ENCODE measurements around the gene RPRD2.
"Not testable (repeated sequence)": the region's sequence is repeated elsewhere in the genome, so short reads cannot be mapped to it uniquely, and the experiment has no call there.

The RPRD2 gene

GRCh38 chr1:150389650-150390049, 25.7 kb downstream of the RPRD2 start:
- no peak for DNase-seq (ENCODE audit: low spot score)

GRCh38 chr1:150392627-150393026, 28.7 kb downstream of the RPRD2 start:
- no peak for DNase-seq (ENCODE audit: low spot score)

DNA sequence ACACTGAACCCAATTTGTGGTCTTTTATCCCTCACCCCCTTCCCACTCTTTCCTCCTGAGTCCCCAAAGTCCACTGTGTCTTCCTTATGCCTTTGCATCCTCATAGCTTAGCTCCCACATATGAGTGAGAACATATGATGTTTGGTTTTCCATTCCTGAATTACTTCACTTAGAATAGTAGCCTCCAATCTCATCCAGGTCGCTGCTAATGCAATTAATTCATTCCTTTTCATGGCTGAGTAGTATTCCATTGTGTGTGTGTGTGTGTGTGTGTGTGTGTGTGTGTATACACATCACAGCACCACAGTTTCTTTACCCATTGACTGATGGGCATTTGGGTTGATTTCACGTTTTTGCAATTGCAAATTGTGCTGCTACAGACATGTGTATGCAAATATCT, 31.2 kb downstream of the RPRD2 start:
- DNase-seq (ENCODE audit: low spot score), result not testable (repeated sequence)

GRCh38 chr1:150397392-150398032, 33.6 kb downstream of the RPRD2 start:
- no peak for DNase-seq (ENCODE audit: low spot score)

DNA sequence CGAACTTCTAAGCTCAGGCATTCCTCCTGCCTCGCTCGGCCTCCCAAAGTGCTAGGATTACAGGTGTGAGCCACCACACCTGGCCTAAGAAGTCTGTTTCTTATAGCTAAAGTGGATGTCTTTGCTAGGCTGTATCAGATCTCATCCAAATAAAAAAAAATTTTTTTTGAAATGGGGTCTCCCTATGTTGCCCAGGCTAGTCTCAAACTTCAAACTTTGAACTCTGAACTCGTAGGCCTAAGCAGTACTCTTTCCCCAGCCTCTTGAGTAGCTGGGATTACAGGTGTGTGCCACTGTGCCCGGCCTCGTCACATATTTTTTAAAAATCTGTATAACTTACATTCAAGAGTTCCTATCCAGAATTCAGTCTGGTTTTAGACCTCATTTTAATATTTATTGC, 40.5 kb downstream of the RPRD2 start:
- DNase-seq (ENCODE audit: low spot score), result no peak

DNA sequence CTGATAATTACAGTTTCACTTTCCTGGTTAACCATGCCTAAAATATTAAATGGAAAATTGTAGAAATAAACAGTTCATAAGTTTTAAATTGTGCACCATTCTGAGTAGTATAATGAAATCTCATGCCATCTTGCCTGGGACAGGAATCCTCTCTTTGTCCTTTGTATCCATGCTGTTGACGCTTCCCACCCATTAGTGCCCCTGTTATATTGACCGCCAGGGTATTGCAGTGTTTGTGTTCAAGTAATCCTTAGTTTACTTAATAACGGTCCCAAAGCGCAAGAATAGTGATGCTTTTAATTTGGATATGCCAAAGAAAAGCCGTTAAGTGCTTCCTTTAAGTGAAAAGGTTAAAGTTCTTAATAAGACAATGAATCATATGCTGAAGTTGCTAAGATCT, 41.7 kb downstream of the RPRD2 start:
- no peak for DNase-seq (ENCODE audit: low spot score)

- DNase-seq (ENCODE audit: low spot score), result no peak
Measured at GRCh38 chr1:150406483-150406882, 42.5 kb downstream of the RPRD2 start.

DNA sequence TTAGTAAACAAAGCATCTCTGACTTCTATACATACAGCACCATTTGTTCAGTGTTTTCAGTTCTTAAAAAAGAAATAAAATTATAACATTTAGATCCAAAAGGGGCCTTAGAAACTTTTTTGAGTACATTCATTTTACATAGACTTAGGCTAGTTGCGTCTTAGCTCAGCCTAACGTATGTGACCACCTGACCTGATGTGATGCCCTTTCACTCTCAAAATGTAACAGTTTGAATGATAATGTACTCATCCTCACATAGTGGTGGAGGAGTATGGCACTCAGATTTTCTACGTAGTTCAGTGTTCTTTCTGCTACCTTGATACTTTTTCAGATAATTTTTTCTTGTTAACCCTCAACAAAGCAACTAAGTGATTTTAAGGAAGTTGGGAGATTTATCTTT, 43.4 kb downstream of the RPRD2 start:
- DNase-seq (ENCODE audit: low spot score), result no peak

DNA sequence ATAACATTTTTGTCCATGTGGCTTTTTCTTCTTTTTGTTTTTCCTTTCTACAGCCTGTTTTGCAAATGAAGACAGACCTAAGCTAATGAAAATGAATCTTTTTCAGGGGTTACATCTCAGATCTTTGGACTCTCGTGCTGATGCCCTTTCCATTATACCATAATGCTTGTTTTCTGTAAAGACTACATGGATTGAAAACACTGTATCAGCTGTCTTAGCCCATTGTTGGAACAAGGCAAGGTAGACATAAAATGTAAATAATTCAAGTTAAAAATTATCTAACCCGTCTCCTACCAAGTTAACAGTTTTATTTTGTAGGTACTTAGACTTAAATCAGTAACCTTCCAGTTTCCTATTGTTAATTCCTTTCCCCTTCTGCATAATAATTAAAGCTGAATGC, 44.9 kb downstream of the RPRD2 start:
- no peak for DNase-seq (ENCODE audit: low spot score)

DNA sequence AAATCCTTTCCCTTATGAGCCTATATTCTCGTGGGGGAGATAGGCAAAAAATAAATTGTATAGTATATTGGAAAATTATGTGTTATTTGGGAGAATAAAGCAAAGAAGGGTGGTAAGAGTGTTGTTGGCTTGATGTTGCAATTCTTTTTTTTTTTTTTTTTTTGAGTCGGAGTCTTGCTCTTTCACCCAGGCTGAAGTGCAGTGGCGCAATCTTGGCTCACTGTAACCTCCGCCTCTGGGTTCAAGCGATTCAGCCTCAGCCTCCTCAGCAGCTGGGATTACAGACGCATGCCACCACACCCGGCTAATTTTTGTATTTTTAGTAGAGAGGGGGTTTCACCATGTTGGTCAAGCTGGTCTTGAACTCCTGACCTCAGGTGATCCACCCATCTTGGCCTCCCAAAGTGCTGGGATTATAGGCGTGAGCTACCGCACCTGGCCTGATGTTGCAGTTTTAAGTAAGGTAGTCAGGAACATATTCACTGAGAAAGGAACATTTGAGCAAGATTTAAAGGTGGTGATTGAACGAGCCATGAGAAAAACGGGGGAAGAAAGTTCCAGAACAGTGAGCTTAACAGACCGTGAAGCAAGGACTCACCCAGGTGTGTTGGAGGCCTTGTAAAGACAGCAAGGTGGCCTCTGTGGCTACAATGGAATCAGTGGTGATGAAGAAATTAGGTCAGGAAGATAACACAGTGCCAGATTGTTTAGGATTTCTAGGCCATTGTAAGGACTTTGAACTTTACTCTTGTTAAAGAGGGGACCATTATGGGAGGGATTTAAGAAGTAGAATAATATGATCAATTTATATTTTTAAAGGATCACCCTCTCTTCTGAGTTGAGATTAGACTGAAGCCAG, 45.8 kb downstream of the RPRD2 start:
- DNase-seq (ENCODE audit: low spot score), result no peak

DNA sequence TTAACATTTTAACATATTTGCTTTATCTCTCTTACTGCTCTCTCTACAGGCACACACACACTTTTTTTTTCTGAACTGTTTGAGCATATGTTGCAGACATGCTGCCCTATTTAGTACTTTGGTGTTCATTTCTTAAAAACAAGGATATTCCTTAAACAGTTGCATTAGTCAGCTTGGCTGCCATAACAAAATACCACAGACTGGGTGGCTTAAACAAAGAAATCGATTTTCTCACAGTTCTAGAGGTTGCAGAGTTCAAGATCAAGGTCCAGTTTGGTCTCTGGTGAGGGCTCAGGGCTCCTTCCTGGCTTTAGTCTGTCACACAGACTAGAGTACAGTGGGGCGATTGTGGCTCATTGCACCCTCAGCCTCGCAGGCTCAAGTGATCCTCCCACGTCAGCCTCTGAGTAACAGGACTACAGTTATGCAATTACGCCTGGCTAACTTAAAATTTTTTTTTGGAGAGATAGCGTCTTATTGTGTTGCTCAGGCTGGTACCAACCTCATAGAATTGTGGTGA, 46.7 kb downstream of the RPRD2 start:
- DNase-seq (ENCODE audit: low spot score), result no peak

GRCh38 chr1:150414592-150414991, 50.6 kb downstream of the RPRD2 start:
- no peak for DNase-seq (ENCODE audit: low spot score)

- DNase-seq (ENCODE audit: low spot score), result no peak
Measured at GRCh38 chr1:150415800-150416199, 51.9 kb downstream of the RPRD2 start.

GRCh38 chr1:150420560-150421265, 56.8 kb downstream of the RPRD2 start:
- no peak for DNase-seq (ENCODE audit: low spot score)

DNA sequence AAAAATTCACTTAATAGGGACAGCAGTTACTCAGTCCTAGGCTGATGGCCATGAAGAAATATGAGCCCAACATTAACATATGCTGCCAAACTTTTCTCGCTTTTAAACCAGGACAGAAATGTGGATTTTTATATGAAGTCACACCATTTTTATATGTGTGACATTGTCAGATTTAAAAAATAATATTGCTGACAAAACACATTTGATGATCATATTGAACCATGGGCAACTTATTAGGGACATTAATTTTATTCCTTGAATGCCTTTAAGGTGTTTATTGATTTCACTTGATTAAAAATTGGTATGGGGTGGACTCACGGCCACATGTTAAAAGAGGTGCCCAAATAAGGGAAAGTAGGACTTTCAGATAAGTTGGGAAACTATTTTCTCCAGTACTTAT, 58.6 kb downstream of the RPRD2 start:
- no peak for DNase-seq (ENCODE audit: low spot score)

DNA sequence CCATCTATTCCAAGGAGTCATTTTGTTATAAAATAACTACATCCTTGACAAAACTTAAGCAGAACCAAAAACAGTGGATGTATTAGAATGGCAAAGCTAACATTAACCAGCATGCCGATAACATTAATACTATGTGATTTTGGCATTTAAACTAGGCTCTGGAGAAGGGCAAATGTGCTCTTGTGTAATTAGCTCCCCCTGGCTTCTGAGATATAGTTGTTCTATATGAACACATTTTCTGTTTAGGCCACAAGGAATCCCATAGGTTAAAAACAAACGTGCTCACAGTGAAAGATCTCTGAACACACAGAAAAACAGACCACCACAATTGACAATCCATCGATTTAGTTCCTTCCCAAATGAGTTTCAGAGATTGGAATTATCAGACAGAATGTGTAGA, 65.9 kb downstream of the RPRD2 start:
- DNase-seq (ENCODE audit: low spot score), result peak; percentile 25

DNA sequence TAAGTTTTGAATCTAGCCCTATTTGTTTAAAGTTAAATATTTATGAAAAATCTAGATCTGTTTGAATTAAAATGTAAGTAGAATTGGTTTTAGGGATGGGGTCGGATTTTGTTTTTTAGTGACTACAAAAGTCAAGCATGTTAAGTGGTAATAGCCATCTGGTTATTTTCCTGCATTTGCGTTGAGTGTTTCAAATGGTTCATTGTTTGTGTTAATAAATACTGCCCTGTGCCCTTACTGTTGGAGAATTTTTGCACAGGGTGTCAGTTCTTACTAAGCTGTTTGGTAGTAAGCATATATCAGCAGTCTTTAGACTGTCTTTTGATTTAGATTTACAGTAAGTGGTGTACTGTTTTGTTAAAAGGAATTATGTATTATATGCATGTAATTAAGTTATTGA, 77.2 kb downstream of the RPRD2 start:
- DNase-seq (ENCODE audit: low spot score), result no peak

- DNase-seq (ENCODE audit: low spot score), result no peak
Measured at GRCh38 chr1:150444232-150444631, 80.3 kb downstream of the RPRD2 start.

GRCh38 chr1:150456146-150456647, 92.2 kb downstream of the RPRD2 start:
- DNase-seq (ENCODE audit: low spot score), result no peak

DNA sequence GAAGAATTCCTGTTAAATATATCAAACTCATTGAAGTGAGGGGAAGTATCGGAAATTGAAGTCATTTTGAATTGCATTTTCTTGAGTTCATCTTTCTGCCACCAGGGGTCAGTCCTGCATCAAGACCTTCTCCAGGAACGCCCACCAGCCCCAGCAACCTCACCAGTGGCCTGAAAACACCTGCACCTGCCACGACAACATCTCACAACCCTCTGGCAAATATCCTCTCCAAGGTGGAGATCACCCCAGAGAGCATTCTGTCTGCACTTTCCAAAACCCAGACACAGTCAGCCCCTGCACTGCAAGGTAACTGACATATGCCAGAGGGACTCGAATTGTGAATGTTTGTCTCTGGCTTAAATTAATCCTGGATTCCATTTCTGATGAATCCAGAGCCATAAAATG, 100.5 kb downstream of the RPRD2 start:
- peak; percentile 80 for DNase-seq (ENCODE audit: low spot score)

DNA sequence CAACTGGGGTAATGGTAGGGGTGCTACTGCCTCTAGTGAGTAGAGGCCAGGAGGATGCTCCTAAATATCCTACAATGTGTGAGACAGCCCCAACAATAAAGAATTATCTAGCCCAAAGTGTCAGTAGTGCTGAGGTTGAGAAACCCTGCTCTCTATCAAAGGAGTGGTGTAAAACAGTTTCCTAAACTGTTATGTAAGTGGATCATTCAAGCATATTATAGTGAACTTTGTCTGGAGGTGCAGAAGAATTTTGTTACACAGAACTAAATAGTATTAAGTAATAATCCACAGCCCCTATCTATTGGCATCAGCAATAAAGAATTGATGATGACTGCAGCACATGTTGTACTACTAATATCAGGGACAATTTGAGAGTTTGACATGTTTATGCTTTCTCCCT, 103.0 kb downstream of the RPRD2 start:
- DNase-seq (ENCODE audit: low spot score), result no peak

DNA sequence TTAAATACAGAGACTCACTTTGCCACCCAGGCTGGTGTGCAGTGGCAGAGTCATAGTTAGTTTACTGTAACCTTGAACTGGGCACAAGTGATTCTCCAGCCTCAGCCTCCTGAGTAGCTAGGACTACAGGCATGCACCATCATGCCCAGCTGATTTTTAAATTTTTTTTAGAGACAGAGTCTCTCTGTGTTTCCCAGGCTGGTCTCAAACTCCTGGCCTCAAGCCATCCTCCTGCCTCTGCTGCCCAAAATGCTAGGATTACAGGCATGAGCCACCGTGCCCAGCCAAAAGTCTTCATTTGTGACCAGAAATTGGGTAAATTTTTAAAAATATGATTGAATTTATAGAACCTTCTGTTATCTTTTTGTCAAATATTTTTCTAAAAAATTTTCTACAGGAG, 105.3 kb downstream of the RPRD2 start:
- no peak for DNase-seq (ENCODE audit: low spot score)

Measured in hematopoietic multipotent progenitor cell treated with erythropoietin and hydrocortisone succinate and interleukin-3 and kit ligand, for 15 days (in vitro differentiated cells).